Osteoblast (primary cell): ENCODE measurements around the gene SBF1. TPM values are rescaled to one million over a fixed set of nuclear protein-coding genes. Genes with fewer than 3 reads are reported as not detected.

Source experiments
- DNase-seq: peaks from one replicate; pipeline ENCODE4 v3.0.0; 2011; ENCODE audit warnings: low spot score, mixed read lengths; ENCODE audit not compliant: insufficient read length; ENCODE audit errors: missing footprints
- H2AFZ ChIP-seq: 2 replicates; pipeline ENCODE4 v1.6.0; 2011; ENCODE audit warnings: mild to moderate bottlenecking, low read length
- H3K27ac ChIP-seq: 2 replicates; pipeline ENCODE4 v1.5.1; 2011; ENCODE audit warnings: mild to moderate bottlenecking, low read depth, low read length, moderate library complexity
- H3K27me3 ChIP-seq: 2 replicates; pipeline ENCODE4 v1.6.0; 2012; ENCODE audit warnings: mild to moderate bottlenecking, control low read depth, inconsistent platforms, low read length, moderate library complexity; ENCODE audit not compliant: insufficient read depth
- H3K36me3 ChIP-seq: 2 replicates; pipeline ENCODE4 v1.5.1; 2011; ENCODE audit warnings: mild to moderate bottlenecking, low read length, control low read depth, moderate library complexity; ENCODE audit not compliant: insufficient read depth
- H3K4me1 ChIP-seq: 2 replicates; pipeline ENCODE4 v1.5.1; 2011; ENCODE audit warnings: mild to moderate bottlenecking, low read length, control low read depth, moderate library complexity; ENCODE audit not compliant: insufficient read depth
- H3K4me2 ChIP-seq: 2 replicates; pipeline ENCODE4 v1.6.0; 2011; ENCODE audit warnings: mild to moderate bottlenecking, low read length; ENCODE audit not compliant: insufficient read depth
- H3K4me3 ChIP-seq: fragments of 200-600 bp; sonication (generic); 3 replicates; pipeline ENCODE4 v1.5.1; 2012; ENCODE audit warnings: mild to moderate bottlenecking, low read length, inconsistent platforms; ENCODE audit not compliant: insufficient read depth
- H3K79me2 ChIP-seq: 2 replicates; pipeline ENCODE4 v1.6.0; 2012; ENCODE audit warnings: mild to moderate bottlenecking, low read length, control low read depth, inconsistent platforms; ENCODE audit not compliant: insufficient read depth
- H3K9me3 ChIP-seq: 2 replicates; pipeline ENCODE4 v1.5.1; 2011; ENCODE audit warnings: low read depth, low read length, control low read depth
- H4K20me1 ChIP-seq: 2 replicates; pipeline ENCODE4 v1.6.0; 2012; ENCODE audit warnings: mild to moderate bottlenecking, low read length, control low read depth; ENCODE audit not compliant: insufficient read depth
- total RNA-seq: library from RNA; depleted of rRNA; stranded (reverse); fragments of >200 nt; gene quantifications from 2 replicates; pipeline ENCODE4 v1.2.3, GENCODE V29; 2012
- TF ChIP-seq, protein P1 (sequence below): IDR thresholded peaks from 2 replicates; pipeline ENCODE4 v1.5.1; 2011; ENCODE audit warnings: mild to moderate bottlenecking, low read depth, low read length, moderate library complexity; ENCODE audit errors: extremely low read depth

The SBF1 gene
- total RNA-seq, 1 donor = 93.0 TPM

DNA sequence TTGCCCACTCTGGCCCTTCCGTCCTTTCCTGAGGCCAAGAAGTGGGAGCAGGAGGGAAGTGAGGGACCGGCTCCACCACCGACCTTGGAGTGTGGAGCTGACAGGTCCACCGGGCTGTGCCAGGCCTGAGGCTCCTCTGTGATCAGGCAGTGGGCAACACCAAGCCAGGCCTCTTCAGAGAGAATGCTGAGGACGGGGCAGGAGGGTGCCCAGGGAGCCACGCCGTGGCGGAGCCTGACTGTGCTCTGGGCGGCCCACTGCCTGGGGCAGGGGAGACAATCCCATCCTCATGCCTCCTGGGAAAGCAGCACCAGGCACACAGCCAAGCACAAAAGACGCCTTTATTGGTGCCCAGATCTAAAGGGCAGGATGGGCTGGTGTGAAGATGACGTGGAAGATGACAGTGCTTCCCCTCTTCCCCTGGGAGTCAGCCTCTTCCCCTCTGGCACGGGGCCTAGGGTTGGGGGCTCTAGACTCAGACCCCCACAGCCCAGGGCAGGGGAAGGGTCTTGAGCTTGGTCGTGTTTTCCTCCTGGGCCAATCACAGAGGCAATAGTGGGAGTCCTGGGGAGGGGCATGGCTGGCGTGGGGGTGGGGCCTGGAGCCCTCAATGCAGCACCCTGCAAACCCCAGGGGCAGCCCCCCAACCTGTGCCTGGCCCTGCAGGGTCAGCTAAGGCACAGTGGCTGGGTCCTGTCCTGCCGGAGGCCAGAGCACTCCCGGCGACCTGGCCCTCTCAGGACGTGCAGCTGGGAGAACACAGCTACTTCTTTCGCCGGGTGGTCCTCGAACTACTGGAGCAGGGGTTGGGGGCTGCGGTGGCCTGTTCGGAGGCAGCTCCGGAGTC, 28.0 kb upstream of the SBF1 start:
- Histone ChIP-seq H2AFZ (no peak overlapping the region), H3K27ac (no peak overlapping the region), H3K4me1 (peaks cover 4% of the 10 kb centered on the region), H3K27me3 (no peaks in the 10 kb centered on the region), H3K4me2 (no peak overlapping the region), H3K9me3 (no peaks in the 10 kb centered on the region), H3K36me3 (peaks cover 17% of the 10 kb centered on the region), H4K20me1 (peaks cover 14% of the 10 kb centered on the region), H3K79me2 (peaks cover 27% of the 10 kb centered on the region), H3K4me3 (no peak overlapping the region)
- DNase-seq = peak; percentile 77
- TF ChIP-seq, protein P1, sequence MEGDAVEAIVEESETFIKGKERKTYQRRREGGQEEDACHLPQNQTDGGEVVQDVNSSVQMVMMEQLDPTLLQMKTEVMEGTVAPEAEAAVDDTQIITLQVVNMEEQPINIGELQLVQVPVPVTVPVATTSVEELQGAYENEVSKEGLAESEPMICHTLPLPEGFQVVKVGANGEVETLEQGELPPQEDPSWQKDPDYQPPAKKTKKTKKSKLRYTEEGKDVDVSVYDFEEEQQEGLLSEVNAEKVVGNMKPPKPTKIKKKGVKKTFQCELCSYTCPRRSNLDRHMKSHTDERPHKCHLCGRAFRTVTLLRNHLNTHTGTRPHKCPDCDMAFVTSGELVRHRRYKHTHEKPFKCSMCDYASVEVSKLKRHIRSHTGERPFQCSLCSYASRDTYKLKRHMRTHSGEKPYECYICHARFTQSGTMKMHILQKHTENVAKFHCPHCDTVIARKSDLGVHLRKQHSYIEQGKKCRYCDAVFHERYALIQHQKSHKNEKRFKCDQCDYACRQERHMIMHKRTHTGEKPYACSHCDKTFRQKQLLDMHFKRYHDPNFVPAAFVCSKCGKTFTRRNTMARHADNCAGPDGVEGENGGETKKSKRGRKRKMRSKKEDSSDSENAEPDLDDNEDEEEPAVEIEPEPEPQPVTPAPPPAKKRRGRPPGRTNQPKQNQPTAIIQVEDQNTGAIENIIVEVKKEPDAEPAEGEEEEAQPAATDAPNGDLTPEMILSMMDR = no peak

GRCh38 chr22:50502096-50502495, 27.3 kb upstream of the SBF1 start:
- peaks cover 17% of the 10 kb centered on the region for H3K36me3 ChIP-seq
- H2AFZ ChIP-seq = no peak overlapping the region
- H3K9me3 ChIP-seq = no peaks in the 10 kb centered on the region
- H3K4me1 ChIP-seq = peaks cover 4% of the 10 kb centered on the region
- no peak overlapping the region for H3K4me2 ChIP-seq
- no peak overlapping the region for H3K4me3 ChIP-seq
- H3K27ac ChIP-seq = no peak overlapping the region
- peak; percentile 52 for DNase-seq
- H3K27me3 ChIP-seq = no peaks in the 10 kb centered on the region
- TF ChIP-seq, protein P1 = no peak
- peaks cover 14% of the 10 kb centered on the region for H4K20me1 ChIP-seq
- H3K79me2 ChIP-seq = peaks cover 24% of the 10 kb centered on the region

GRCh38 chr22:50500452-50500851, 25.6 kb upstream of the SBF1 start:
- H3K79me2 ChIP-seq = peaks cover 7% of the 10 kb centered on the region
- H3K36me3 ChIP-seq = peaks cover 17% of the 10 kb centered on the region
- H3K4me2 ChIP-seq = no peak overlapping the region
- TF ChIP-seq, protein P1 = no peak
- H4K20me1 ChIP-seq = peaks cover 10% of the 10 kb centered on the region
- H3K4me3 ChIP-seq = no peak overlapping the region
- no peaks in the 10 kb centered on the region for H3K9me3 ChIP-seq
- H3K27ac ChIP-seq = no peak overlapping the region
- no peaks in the 10 kb centered on the region for H3K27me3 ChIP-seq
- H3K4me1 ChIP-seq = no peaks in the 10 kb centered on the region
- no peak overlapping the region for H2AFZ ChIP-seq
- peak; percentile 43 for DNase-seq

DNA sequence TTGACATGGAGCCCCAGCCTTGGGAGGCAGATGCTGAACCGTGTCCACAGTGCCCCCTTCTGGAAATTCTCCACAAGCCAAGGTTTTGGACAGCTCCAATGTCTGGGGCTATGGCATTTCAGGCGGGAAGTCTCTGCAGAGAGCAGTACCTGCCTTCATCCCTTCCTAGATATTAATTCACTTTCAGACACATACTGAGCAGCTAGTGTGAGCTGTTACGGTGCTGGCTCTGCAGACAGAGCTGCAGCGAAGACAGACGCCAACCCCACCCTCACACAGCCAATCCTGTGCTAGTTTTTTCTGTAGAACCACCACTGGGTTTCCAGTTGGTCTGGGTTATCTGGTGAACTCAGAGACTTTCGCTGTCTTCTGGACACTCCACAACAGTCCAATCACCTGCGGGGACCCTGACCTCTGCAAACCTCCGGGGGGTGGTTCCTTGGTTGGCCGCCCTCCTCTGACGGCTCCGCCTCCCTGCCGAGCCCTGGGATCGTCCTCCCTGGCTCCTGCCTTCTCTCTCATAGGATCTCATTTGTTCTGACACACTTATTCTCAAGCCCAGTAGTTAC, 23.6 kb upstream of the SBF1 start:
- Histone ChIP-seq H3K27ac (no peak overlapping the region), H2AFZ (no peak overlapping the region), H3K79me2 (no peaks in the 10 kb centered on the region), H3K4me3 (no peak overlapping the region), H3K9me3 (no peaks in the 10 kb centered on the region), H3K4me1 (no peaks in the 10 kb centered on the region), H3K27me3 (no peaks in the 10 kb centered on the region), H3K36me3 (peaks cover 10% of the 10 kb centered on the region), H4K20me1 (peaks cover 7% of the 10 kb centered on the region), H3K4me2 (peak overlapping the region; percentile 7)
- TF ChIP-seq, protein P1 = peak; percentile 73
- DNase-seq = peak; percentile 93
